Measurements from ENCODE around the gene TRPC3. TPM values are rescaled to one million over a fixed set of nuclear protein-coding genes. Genes with fewer than 3 reads are reported as not detected.

The TRPC3 gene
- total and polyA plus RNA-seq, 8 donors: 0.76 to 8.1 (median 6.0) TPM

DNA sequence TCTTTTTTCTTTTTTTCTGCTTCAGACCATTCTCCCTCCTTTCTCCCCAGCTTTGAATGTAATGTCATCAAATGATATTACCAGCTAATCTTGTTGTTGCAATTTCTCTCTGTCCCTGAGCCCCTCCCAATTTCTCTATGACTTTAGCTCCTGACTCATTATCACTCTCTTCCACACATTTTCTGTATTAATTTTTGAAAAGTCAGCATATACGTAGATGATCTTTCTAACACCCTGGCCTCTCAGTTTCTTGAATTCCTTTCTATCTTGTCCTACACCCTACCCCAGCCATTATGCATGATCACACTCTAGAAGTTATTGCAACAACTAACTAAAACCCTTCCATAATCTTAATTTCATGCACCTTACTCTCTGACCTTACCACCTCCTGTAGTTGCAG, 13.1 kb upstream of the TRPC3 start:
- TF ChIP-seq, protein P1, sequence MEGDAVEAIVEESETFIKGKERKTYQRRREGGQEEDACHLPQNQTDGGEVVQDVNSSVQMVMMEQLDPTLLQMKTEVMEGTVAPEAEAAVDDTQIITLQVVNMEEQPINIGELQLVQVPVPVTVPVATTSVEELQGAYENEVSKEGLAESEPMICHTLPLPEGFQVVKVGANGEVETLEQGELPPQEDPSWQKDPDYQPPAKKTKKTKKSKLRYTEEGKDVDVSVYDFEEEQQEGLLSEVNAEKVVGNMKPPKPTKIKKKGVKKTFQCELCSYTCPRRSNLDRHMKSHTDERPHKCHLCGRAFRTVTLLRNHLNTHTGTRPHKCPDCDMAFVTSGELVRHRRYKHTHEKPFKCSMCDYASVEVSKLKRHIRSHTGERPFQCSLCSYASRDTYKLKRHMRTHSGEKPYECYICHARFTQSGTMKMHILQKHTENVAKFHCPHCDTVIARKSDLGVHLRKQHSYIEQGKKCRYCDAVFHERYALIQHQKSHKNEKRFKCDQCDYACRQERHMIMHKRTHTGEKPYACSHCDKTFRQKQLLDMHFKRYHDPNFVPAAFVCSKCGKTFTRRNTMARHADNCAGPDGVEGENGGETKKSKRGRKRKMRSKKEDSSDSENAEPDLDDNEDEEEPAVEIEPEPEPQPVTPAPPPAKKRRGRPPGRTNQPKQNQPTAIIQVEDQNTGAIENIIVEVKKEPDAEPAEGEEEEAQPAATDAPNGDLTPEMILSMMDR (IDR thresholded peaks at IDR 0.05): no peak
- Histone ChIP-seq H3K27me3 (peaks cover 4 to 21% of the 10 kb centered on the region in 2 donors), H3K4me3 (no peak overlapping the region), H3K9me3 (no peaks in the 10 kb centered on the region), H3K36me3 (no peaks in the 10 kb centered on the region), H3K27ac (no peak overlapping the region), H3K4me1 (no peaks in the 10 kb centered on the region)
- no peak for DNase-seq
- intact Hi-C loops (cut with DNase I): no loop called here
- no peak for ATAC-seq

DNA sequence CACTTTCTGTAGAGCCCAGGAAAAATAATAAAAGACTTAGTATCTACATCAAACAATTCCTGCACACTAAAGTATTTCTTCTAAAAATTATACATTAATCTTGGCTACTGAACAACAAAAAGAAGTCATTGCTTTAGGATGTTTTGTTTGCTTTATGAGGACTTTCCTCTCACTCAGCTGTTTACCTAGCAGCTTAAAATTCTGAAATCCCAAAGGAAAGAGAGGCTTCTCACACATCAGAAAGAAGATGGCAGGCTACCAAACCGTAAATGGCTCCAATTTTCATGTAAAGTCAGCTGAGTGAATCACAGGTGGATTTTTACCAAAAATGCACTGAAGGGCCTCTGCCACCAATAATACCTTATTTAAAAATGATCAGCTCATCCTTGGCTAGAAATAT, 9.0 kb upstream of the TRPC3 start:
- H3K27ac ChIP-seq: no peak overlapping the region
- ATAC-seq (no peak), DNase-seq (no peak)
- H3K27me3 ChIP-seq: no peaks in the 10 kb centered on the region
- intact Hi-C loops (cut with DNase I): no loop called here
- no peaks in the 10 kb centered on the region for H3K36me3 ChIP-seq
- H3K4me3 ChIP-seq: no peak overlapping the region
- no peaks in the 10 kb centered on the region for H3K9me3 ChIP-seq
- TF ChIP-seq, protein P1 (IDR thresholded peaks at IDR 0.05): no peak
- H3K4me1 ChIP-seq: no peaks in the 10 kb centered on the region

DNA sequence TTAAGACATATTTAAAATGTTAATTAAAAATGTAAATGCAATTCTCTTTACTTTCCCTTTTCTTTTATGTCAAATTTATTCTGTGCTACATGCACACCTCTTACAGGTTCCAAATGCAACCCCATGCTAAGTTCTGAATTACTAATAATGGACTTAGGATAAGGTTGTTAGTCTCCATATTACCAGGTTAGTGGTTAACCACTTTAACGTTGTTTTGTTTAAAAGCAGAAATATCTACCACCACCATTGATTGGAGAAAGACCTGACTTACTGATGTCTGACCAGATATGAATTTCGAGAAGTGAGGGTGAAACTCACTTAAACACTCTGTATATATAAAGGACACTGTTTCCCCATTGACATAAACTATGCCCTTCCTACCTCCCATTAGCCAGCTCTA, 6.9 kb upstream of the TRPC3 start:
- TF ChIP-seq, protein P1 (IDR thresholded peaks at IDR 0.05): no peak
- DNase-seq: no peak
- H3K9me3 ChIP-seq: no peaks in the 10 kb centered on the region
- no peak overlapping the region for H3K27ac ChIP-seq
- no peak overlapping the region for H3K4me3 ChIP-seq
- H3K36me3 ChIP-seq: no peaks in the 10 kb centered on the region
- no peak for ATAC-seq
- H3K27me3 ChIP-seq: peaks cover 0 to 14% of the 10 kb centered on the region in 2 donors
- intact Hi-C loops (cut with DNase I): no loop called here
- H3K4me1 ChIP-seq: no peaks in the 10 kb centered on the region

DNA sequence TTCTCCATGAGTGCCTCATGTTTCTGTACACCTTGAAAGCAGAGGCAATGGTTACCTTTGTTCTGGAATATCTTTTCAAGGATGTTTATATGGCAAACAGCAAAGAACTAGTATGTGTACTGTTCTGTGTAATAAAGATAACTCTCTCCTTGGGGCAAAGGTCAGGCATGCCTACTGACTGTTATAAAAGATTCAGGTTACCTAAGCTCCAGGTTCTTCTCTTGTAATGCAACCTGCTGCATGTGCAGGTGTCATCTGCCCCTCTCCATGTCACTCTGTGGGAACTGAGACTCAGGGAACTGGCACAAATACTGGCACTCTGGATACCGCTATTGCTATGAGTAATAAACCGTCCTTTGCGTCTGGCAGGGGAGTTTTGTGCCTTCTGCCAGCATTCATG, 5.4 kb upstream of the TRPC3 start:
- H3K27me3 ChIP-seq: peaks cover 3 to 29% of the 10 kb centered on the region in 2 donors
- H3K4me3 ChIP-seq: no peak overlapping the region
- no peaks in the 10 kb centered on the region for H3K4me1 ChIP-seq
- no peaks in the 10 kb centered on the region for H3K9me3 ChIP-seq
- intact Hi-C loops (cut with DNase I): no loop called here
- H3K36me3 ChIP-seq: no peaks in the 10 kb centered on the region
- ATAC-seq (no peak), DNase-seq (no peak)
- no peak overlapping the region for H3K27ac ChIP-seq
- TF ChIP-seq, protein P1 (IDR thresholded peaks at IDR 0.05): no peak

DNA sequence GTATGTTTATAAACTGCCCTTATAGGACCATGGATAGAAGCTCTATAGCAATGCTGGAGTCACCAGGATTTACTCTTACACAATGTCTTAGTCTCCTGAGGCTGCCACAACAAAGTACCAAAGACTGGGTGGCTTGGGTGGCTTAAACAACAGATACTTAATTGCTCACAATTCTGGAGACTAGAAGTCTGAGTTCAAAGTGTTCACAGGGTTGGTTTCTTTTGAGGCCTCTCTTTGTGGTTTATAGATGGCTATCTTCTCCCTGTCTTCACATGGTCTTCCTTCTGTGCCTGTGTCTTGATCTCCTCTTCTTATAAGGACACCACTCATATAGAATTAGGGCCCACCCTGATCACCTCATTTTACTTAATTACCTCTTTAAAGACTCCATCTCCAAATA, 2.0 kb upstream of the TRPC3 start:
- no peaks in the 10 kb centered on the region for H3K36me3 ChIP-seq
- ATAC-seq: no peak
- TF ChIP-seq, protein P1 (IDR thresholded peaks at IDR 0.05): no peak

More for the DNA sequence above, 2.0 kb upstream of the TRPC3 start:
- intact Hi-C loops (cut with DNase I): no loop called here
- DNase-seq: no peak
- peaks cover 24 to 63% of the 10 kb centered on the region in 2 donors for H3K27me3 ChIP-seq
- peaks cover 0 to 25% of the 10 kb centered on the region in 2 donors for H3K4me1 ChIP-seq
- no peak overlapping the region for H3K4me3 ChIP-seq
- H3K27ac ChIP-seq: no peak overlapping the region
- no peaks in the 10 kb centered on the region for H3K9me3 ChIP-seq

Measured in left lung (tissue), 10 donors.